ENCODE data around the gene RYR2. TPM values are rescaled to one million over a fixed set of nuclear protein-coding genes. Genes with fewer than 3 reads are reported as not detected.
"Not testable (repeated sequence)": the region's sequence is repeated elsewhere in the genome, so short reads cannot be mapped to it uniquely, and the experiment has no call there.

RYR2 gene
- total RNA-seq, 1 donor from 2014 or later = 4.8 TPM

DNA sequence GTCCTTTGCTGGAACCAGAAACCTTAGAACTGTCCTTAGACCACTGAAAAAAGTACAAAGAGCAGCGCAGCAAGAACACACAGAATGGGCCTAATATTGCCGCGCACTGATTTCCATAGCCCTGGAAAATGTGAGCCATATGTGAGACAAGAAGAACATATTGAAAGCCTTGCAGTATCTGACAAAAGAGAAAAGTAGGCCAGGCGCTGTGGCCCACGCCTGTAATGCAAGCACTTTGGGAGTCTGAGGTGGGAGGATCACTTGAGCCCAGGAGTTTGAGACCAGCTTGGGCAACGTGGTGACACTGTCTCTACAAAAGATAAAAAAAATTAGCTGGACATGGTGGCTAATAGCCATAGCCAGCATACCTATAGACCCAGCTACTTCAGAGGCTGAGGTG, 300.7 kb downstream of the RYR2 start:
- ATAC-seq = no peak
- intact Hi-C loops (cut with DNase I) = no loop called here
- Histone ChIP-seq H3K27ac (no peak overlapping the region), H3K27me3 (ENCODE audit: low read depth) (no peaks in the 10 kb centered on the region), H3K4me3 (no peak overlapping the region), H3K36me3 (no peaks in the 10 kb centered on the region), H3K9me3 (no peaks in the 10 kb centered on the region), H3K4me1 (no peaks in the 10 kb centered on the region)
- DNase-seq = no peak
- TF ChIP-seq, protein P1, sequence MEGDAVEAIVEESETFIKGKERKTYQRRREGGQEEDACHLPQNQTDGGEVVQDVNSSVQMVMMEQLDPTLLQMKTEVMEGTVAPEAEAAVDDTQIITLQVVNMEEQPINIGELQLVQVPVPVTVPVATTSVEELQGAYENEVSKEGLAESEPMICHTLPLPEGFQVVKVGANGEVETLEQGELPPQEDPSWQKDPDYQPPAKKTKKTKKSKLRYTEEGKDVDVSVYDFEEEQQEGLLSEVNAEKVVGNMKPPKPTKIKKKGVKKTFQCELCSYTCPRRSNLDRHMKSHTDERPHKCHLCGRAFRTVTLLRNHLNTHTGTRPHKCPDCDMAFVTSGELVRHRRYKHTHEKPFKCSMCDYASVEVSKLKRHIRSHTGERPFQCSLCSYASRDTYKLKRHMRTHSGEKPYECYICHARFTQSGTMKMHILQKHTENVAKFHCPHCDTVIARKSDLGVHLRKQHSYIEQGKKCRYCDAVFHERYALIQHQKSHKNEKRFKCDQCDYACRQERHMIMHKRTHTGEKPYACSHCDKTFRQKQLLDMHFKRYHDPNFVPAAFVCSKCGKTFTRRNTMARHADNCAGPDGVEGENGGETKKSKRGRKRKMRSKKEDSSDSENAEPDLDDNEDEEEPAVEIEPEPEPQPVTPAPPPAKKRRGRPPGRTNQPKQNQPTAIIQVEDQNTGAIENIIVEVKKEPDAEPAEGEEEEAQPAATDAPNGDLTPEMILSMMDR (IDR thresholded peaks at IDR 0.05) = no peak

DNA sequence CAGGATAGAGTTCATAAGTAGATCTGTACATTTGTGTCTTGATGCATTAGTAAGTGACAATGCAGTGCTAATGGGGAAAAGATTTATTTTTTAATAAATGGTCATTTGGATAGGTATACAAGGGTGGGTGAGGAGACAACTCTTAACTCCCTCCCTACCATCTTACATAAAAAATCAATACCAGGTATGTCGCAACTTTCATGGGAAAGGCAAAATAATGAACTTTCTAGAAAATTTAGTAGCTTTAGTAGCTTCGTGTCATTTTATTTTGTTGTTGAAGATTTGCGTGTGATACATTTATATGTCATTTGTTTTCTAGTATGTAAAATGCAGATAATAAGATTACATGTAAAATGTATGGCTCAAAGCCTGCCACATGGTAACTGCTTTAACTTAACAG, 310.8 kb downstream of the RYR2 start:
- TF ChIP-seq, protein P1 (IDR thresholded peaks at IDR 0.05) = no peak
- no peaks in the 10 kb centered on the region for H3K27me3 ChIP-seq (ENCODE audit: low read depth)
- H3K27ac ChIP-seq = no peak overlapping the region
- no peak overlapping the region for H3K4me3 ChIP-seq
- H3K36me3 ChIP-seq = no peaks in the 10 kb centered on the region
- H3K9me3 ChIP-seq = no peaks in the 10 kb centered on the region
- ATAC-seq (no peak), DNase-seq (no peak)
- no peaks in the 10 kb centered on the region for H3K4me1 ChIP-seq
- intact Hi-C loops (cut with DNase I) = no loop called here

DNA sequence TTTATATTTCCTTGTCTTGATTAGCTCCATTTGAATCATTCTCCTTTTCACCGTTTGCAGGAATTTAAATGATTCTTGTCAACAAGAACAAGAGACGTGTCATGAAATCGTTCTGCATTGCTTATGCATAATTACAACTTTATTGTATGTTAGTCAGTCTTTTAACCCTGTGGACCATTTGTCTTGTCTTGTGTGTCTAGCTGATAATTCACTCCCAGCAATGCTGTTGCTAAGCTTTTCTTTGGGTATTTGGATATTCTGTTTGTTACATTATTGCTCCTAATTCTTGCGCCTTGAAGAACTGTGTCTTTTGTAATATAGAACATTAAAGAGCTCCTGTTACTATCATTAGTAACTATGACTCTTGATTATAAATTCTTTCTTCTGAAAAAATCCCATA, 311.9 kb downstream of the RYR2 start:
- no peaks in the 10 kb centered on the region for H3K4me1 ChIP-seq
- ATAC-seq = no peak

DNA sequence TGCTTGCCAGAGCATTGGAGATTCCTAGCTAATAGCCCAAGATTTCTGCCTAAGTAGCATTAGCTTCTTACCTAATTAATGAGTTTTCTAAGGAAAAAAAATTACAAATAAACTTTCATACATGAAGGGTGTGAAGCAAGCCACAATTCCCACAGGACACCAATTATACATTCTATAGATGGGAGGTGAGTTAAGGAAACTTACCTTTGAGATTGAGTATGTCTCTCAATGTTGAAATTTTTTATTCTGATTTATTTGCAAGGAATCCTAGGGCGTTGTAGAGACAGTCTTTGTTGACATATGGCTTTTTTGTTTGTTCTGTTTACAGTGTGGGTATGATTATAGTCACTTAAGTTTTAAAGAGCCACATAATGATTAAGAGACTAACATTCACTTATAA, 313.0 kb downstream of the RYR2 start:
- Histone ChIP-seq H3K9me3 (no peaks in the 10 kb centered on the region), H3K4me1 (no peaks in the 10 kb centered on the region), H3K36me3 (no peaks in the 10 kb centered on the region), H3K27me3 (ENCODE audit: low read depth) (no peaks in the 10 kb centered on the region), H3K27ac (no peak overlapping the region), H3K4me3 (no peak overlapping the region)
- TF ChIP-seq, protein P1 (IDR thresholded peaks at IDR 0.05) = no peak
- intact Hi-C loops (cut with DNase I) = no loop called here
- no peak for ATAC-seq
- DNase-seq = no peak

More for the DNA sequence above, 311.9 kb downstream of the RYR2 start:
- Histone ChIP-seq H3K27ac (no peak overlapping the region), H3K9me3 (no peaks in the 10 kb centered on the region), H3K36me3 (no peaks in the 10 kb centered on the region), H3K4me3 (no peak overlapping the region), H3K27me3 (ENCODE audit: low read depth) (no peaks in the 10 kb centered on the region)
- no peak for DNase-seq
- TF ChIP-seq, protein P1 (IDR thresholded peaks at IDR 0.05) = no peak
- intact Hi-C loops (cut with DNase I) = no loop called here

DNA sequence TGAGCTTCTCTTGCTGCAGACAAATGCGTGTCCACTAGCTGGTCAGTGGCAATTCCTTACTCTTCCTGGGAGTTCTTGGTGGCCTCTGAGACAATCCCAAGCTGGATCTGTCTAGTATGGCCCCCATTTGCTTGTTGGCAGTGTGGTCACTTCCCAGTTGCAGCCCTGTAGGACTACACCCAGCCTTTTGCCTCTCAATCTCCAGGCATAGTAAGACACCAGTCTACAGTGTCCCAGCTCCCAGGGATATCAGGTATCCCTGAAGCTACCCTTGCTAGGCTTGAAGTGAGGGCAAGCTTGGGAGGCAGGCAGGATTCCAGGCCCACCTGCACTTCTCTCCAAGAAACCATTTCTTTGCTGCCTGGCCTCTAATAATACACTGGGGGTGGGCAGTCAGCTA, 316.6 kb downstream of the RYR2 start:
- DNase-seq (no peak), ATAC-seq (no peak)
- TF ChIP-seq, protein P1 (IDR thresholded peaks at IDR 0.05) = no peak
- H3K4me1 ChIP-seq = no peaks in the 10 kb centered on the region
- intact Hi-C loops (cut with DNase I) = no loop called here
- no peaks in the 10 kb centered on the region for H3K36me3 ChIP-seq
- no peak overlapping the region for H3K27ac ChIP-seq
- no peaks in the 10 kb centered on the region for H3K27me3 ChIP-seq (ENCODE audit: low read depth)
- no peak overlapping the region for H3K4me3 ChIP-seq
- no peaks in the 10 kb centered on the region for H3K9me3 ChIP-seq

DNA sequence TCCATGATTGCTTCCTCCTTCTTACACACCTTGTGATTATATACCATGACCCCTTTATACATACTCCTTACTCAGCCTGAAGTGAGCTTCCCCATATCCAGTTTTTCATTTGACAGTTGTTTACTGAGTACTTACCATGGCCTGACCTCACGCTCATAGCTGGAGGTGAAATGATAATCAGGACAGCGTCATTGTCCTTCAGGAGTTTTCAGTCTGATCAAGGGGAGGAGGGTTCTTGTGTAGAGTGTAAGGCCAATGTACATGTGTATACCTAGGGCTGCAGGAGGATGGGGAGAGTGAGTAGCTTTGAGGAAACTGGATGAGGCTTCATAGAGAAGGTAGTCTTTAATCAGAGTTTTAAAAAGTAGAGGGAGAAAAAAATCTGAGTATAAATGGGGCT, 325.8 kb downstream of the RYR2 start:
- Histone ChIP-seq H3K27me3 (ENCODE audit: low read depth) (no peaks in the 10 kb centered on the region), H3K4me3 (no peak overlapping the region), H3K36me3 (no peaks in the 10 kb centered on the region), H3K27ac (no peak overlapping the region), H3K9me3 (no peaks in the 10 kb centered on the region), H3K4me1 (no peaks in the 10 kb centered on the region)
- intact Hi-C loops (cut with DNase I) = no loop called here
- TF ChIP-seq, protein P1 (IDR thresholded peaks at IDR 0.05) = no peak
- no peak for DNase-seq
- no peak for ATAC-seq

DNA sequence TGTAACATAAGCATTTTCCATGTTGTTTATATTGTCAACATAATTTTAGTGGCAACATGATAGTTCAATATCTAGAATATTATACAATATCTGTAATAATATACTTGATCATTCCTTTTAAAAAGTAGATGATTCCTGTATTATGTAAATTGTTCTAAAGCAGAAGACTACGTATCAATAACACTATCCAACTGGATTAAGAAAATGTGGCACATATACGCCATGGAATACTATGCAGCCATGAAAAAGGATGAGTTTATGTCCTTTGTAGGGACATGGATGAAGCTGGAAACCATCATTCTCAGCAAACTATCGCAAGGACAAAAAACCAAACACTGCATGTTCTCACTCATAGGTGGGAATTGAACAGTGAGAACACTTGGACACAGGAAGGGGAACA, 329.5 kb downstream of the RYR2 start:
- H3K27ac ChIP-seq; H3K4me3 ChIP-seq; H3K36me3 ChIP-seq; intact Hi-C loops (cut with DNase I); H3K27me3 ChIP-seq (ENCODE audit: low read depth); H3K4me1 ChIP-seq; DNase-seq; ATAC-seq; H3K9me3 ChIP-seq: not testable (repeated sequence)

Data from lower lobe of right lung (tissue), 2 donors.